Left ventricle myocardium inferior (tissue), 1 donor: ENCODE results near the gene KCTD16. TPM values are rescaled to one million over a fixed set of nuclear protein-coding genes. Genes with fewer than 3 reads are reported as not detected.

Experiments used
- DNase-seq: peaks from one replicate; pipeline ENCODE4 v3.0.0-alpha.2; 2020
- H3K27ac ChIP-seq: fragments of 200-600 bp; replicated peaks from 2 replicates; pipeline ENCODE4 v1.8.0; 2021
- H3K27me3 ChIP-seq: fragments of 200-600 bp; 2 replicates; pipeline ENCODE4 v1.8.0; 2021; ENCODE audit warnings: low read depth
- H3K36me3 ChIP-seq: fragments of 200-600 bp; 2 replicates; pipeline ENCODE4 v1.8.0; 2021
- H3K4me1 ChIP-seq: fragments of 200-600 bp; 2 replicates; pipeline ENCODE4 v1.8.0; 2021
- H3K4me3 ChIP-seq: fragments of 200-600 bp; 2 replicates; pipeline ENCODE4 v1.8.0; 2021; ENCODE audit warnings: mild to moderate bottlenecking, moderate library complexity
- H3K9me3 ChIP-seq: fragments of 200-600 bp; replicated peaks from 2 replicates; pipeline ENCODE4 v1.8.0; 2021
- CTCF ChIP-seq: fragments of 200-600 bp; IDR thresholded peaks from 2 replicates; pipeline ENCODE4 v1.8.0; 2021; ENCODE audit warnings: antibody characterized with exemption, mild to moderate bottlenecking, borderline replicate concordance
- intact Hi-C: fragments of 100-400 bp; cut with micrococcal nuclease; formaldehyde crosslinking; loops from one replicate; pipeline ENCODE4 v1.11.0; 2022
- total RNA-seq: library from RNA; stranded (reverse); fragmentation: NEBNext Ultra II Directional; extraction: Animal tissue kit (Norgen Biotek cat#: 25700); gene quantifications from one replicate; pipeline ENCODE4 v1.2.1, GENCODE V29; 2021
- donor health status: DM: no; HTN: yes; CAD: no; lungs with severe emphysema.

The KCTD16 gene
- total RNA-seq, 1 donor from 2014 or later: 0.08 TPM

- TF ChIP-seq CTCF: no peak
- H3K27ac ChIP-seq: no peak overlapping the region
- H3K27me3 ChIP-seq: peaks cover 6% of the 10 kb centered on the region
- no peak for DNase-seq
- no peak overlapping the region for H3K4me3 ChIP-seq
- no peaks in the 10 kb centered on the region for H3K9me3 ChIP-seq
- H3K4me1 ChIP-seq: no peaks in the 10 kb centered on the region
- H3K36me3 ChIP-seq: no peaks in the 10 kb centered on the region
- intact Hi-C loops: no loop called here
Measured at GRCh38 chr5:144179226-144179625, 8.6 kb downstream of the KCTD16 start.

GRCh38 chr5:144183254-144183889, 12.7 kb downstream of the KCTD16 start:
- H3K9me3 ChIP-seq: no peaks in the 10 kb centered on the region
- H3K4me1 ChIP-seq: no peaks in the 10 kb centered on the region
- H3K36me3 ChIP-seq: no peaks in the 10 kb centered on the region
- TF ChIP-seq CTCF: peak; percentile 78
- no peak overlapping the region for H3K27ac ChIP-seq
- H3K27me3 ChIP-seq: no peaks in the 10 kb centered on the region
- intact Hi-C loops: no loop called here
- no peak overlapping the region for H3K4me3 ChIP-seq
- DNase-seq: no peak

GRCh38 chr5:144187699-144188294, 17.1 kb downstream of the KCTD16 start:
- Histone ChIP-seq H3K27ac (no peak overlapping the region), H3K36me3 (no peaks in the 10 kb centered on the region), H3K4me3 (no peak overlapping the region), H3K9me3 (no peaks in the 10 kb centered on the region), H3K27me3 (peaks cover 1% of the 10 kb centered on the region), H3K4me1 (no peaks in the 10 kb centered on the region)
- TF ChIP-seq CTCF: no peak
- no peak for DNase-seq
- intact Hi-C loops: no loop called here

- Histone ChIP-seq H3K27me3 (peaks cover 15% of the 10 kb centered on the region), H3K27ac (no peak overlapping the region), H3K36me3 (no peaks in the 10 kb centered on the region), H3K9me3 (no peaks in the 10 kb centered on the region), H3K4me3 (no peak overlapping the region), H3K4me1 (no peaks in the 10 kb centered on the region)
- DNase-seq: no peak
- TF ChIP-seq CTCF: no peak
- intact Hi-C loops: no loop called here
Measured at GRCh38 chr5:144189800-144190429, 19.2 kb downstream of the KCTD16 start.

- Histone ChIP-seq H3K9me3 (no peaks in the 10 kb centered on the region), H3K27ac (no peak overlapping the region), H3K36me3 (no peaks in the 10 kb centered on the region), H3K4me1 (no peaks in the 10 kb centered on the region), H3K27me3 (peaks cover 28% of the 10 kb centered on the region), H3K4me3 (peak overlapping the region; percentile 24)
- TF ChIP-seq CTCF: no peak
- intact Hi-C loops: no loop called here
- DNase-seq: no peak
Measured at GRCh38 chr5:144191531-144191930, 20.9 kb downstream of the KCTD16 start.
